PC-3 (cell line): ENCODE results near the gene HIGD2A. TPM values are rescaled to one million over a fixed set of nuclear protein-coding genes. Genes with fewer than 3 reads are reported as not detected.

Experiments
- ATAC-seq: fragments of 200-7000 bp; cut with Tn5 transposase; 2 replicates; pipeline ENCODE4 v1.9.1; 2020; ENCODE audit warnings: mild to moderate bottlenecking, moderate library complexity
- BruUV-seq: library from RNA; stranded (reverse); fragments of 400-500 nt; replicated peaks from 2 replicates; lab custom pipeline; 2021; lab: Mats Ljungman, UMichigan
- CTCF ChIA-PET: fragments of 300-600 bp; sonication (Branson Sonifier 250); formaldehyde crosslinking; loops from one replicate; lab custom pipeline; 2022; ENCODE audit warnings: antibody characterized with exemption; lab: Charles Lee
- POLR2A ChIA-PET: fragments of 300-600 bp; sonication (Branson Sonifier 250); formaldehyde crosslinking; loops from one replicate; lab custom pipeline; 2022; ENCODE audit warnings: antibody characterized with exemption; ENCODE audit not compliant: unreplicated experiment; lab: Charles Lee
- DNase-seq: peaks from one replicate; pipeline ENCODE4 v3.0.0-alpha.2; 2015
- H2AFZ ChIP-seq: fragments of 300-600 bp; sonication (generic); 2 replicates; pipeline ENCODE4 v1.6.0; 2016; ENCODE audit warnings: antibody characterized with exemption, low read length
- H3F3A ChIP-seq: fragments of 300-600 bp; sonication (generic); one replicate; pipeline ENCODE4 v1.6.0; 2017; ENCODE audit warnings: antibody characterized with exemption, low read length, control low read depth, mild to moderate bottlenecking; ENCODE audit not compliant: unreplicated experiment
- H3K27ac ChIP-seq: fragments of 300-600 bp; sonication (generic); 2 replicates; pipeline ENCODE4 v1.5.1; 2016; ENCODE audit warnings: mild to moderate bottlenecking, low read length
- H3K27me3 ChIP-seq: fragments of 300-600 bp; sonication (generic); 2 replicates; pipeline ENCODE4 v1.6.1; 2016; ENCODE audit warnings: low read length, mixed read lengths
- H3K36me3 ChIP-seq: fragments of 300-600 bp; sonication (generic); 2 replicates; pipeline ENCODE4 v1.6.1; 2016; ENCODE audit warnings: low read depth, mixed run types, low read length, mixed read lengths
- H3K4me1 ChIP-seq: fragments of 300-600 bp; sonication (generic); 2 replicates; pipeline ENCODE4 v1.5.1; 2016; ENCODE audit warnings: low read length; ENCODE audit not compliant: insufficient read depth
- H3K4me2 ChIP-seq: fragments of 300-600 bp; sonication (generic); 2 replicates; pipeline ENCODE4 v1.6.0; 2016; ENCODE audit warnings: low read length
- H3K4me3 ChIP-seq: fragments of 300-600 bp; sonication (generic); 2 replicates; pipeline ENCODE4 v1.5.1; 2016; ENCODE audit warnings: mild to moderate bottlenecking, low read length, mixed read lengths
- H3K79me2 ChIP-seq: fragments of 300-600 bp; sonication (generic); 2 replicates; pipeline ENCODE4 v1.6.1; 2017; ENCODE audit warnings: low read length, mixed read lengths
- H3K9ac ChIP-seq: fragments of 300-600 bp; sonication (generic); 2 replicates; pipeline ENCODE4 v1.6.0; 2016; ENCODE audit warnings: mild to moderate bottlenecking, low read length
- H3K9me2 ChIP-seq: fragments of 300-600 bp; sonication (generic); replicated peaks from 2 replicates; pipeline ENCODE4 v1.6.1; 2016; ENCODE audit warnings: mixed run types, low read length, mixed read lengths
- H3K9me3 ChIP-seq: fragments of 300-600 bp; sonication (generic); 2 replicates; pipeline ENCODE4 v1.6.1; 2016; ENCODE audit warnings: low read length, mixed read lengths
- H4K20me1 ChIP-seq: fragments of 300-600 bp; sonication (generic); 2 replicates; pipeline ENCODE4 v1.6.1; 2016; ENCODE audit warnings: low read length, mixed read lengths
- CTCF ChIP-seq: fragments of 300-600 bp; sonication (generic); conservative IDR thresholded peaks from 2 replicates; pipeline ENCODE4 v1.5.1; 2017; ENCODE audit warnings: antibody characterized with exemption, low read depth, mild to moderate bottlenecking, low read length
- EZH2 ChIP-seq: fragments of 300-600 bp; sonication (generic); IDR thresholded peaks from one replicate; pipeline ENCODE4 v1.6.1; 2017; ENCODE audit warnings: antibody characterized with exemption, mild to moderate bottlenecking, low read length; ENCODE audit not compliant: unreplicated experiment
- EZH2phosphoT487 ChIP-seq: fragments of 300-600 bp; sonication (generic); IDR thresholded peaks from 2 replicates; pipeline ENCODE4 v1.6.1; 2018; ENCODE audit warnings: mild to moderate bottlenecking, antibody characterized with exemption, low read length, borderline replicate concordance
- intact Hi-C: fragments of 100-400 bp; cut with micrococcal nuclease; formaldehyde crosslinking; loops from 2 replicates; pipeline ENCODE4 v1.9.0; 2023
- total RNA-seq: library from RNA; depleted of rRNA; stranded (reverse); fragments of >200 nt; gene quantifications from 2 replicates; pipeline ENCODE4 v1.2.3, GENCODE V29; 2014

HIGD2A gene
- total RNA-seq, 1 experiment from 2014 or later, result 174 TPM

- Histone ChIP-seq H3K4me2 (no peak overlapping the region), H3F3A (no peaks in the 10 kb centered on the region), H3K27me3 (no peaks in the 10 kb centered on the region), H3K9me2 (no peaks in the 10 kb centered on the region), H3K4me1 (0 out of 2 replicates have a peak, but pooled peaks cover 5% of the 10 kb centered on the region), H4K20me1 (0 out of 2 replicates have a peak, but pooled peaks cover 4% of the 10 kb centered on the region), H3K27ac (no peak overlapping the region), H3K4me3 (no peak overlapping the region), H3K9ac (no peak overlapping the region), H3K36me3 (peaks cover 42% of the 10 kb centered on the region), H2AFZ (no peak overlapping the region), H3K79me2 (peaks cover 66% of the 10 kb centered on the region), H3K9me3 (no peaks in the 10 kb centered on the region)
- BruUV-seq, result no TSS peak
- DNase-seq (no peak), ATAC-seq (no peak)
- ChIA-PET POLR2A (no interaction called here), CTCF (no interaction called here)
- intact Hi-C loops, result no loop called here
- TF ChIP-seq CTCF (no peak), EZH2 (no peak), EZH2phosphoT487 (no peak)
These were observed 33.0 kb upstream of the HIGD2A start for GRCh38 chr5:176355400-176356178.

GRCh38 chr5:176356179-176356566 lies 32.4 kb upstream of the HIGD2A start:
- Histone ChIP-seq H3K9me2 (no peaks in the 10 kb centered on the region), H3K9ac (no peak overlapping the region), H3K36me3 (peaks cover 39% of the 10 kb centered on the region), H3K4me2 (no peak overlapping the region), H3K9me3 (no peaks in the 10 kb centered on the region), H3K4me3 (no peak overlapping the region), H3K79me2 (peaks cover 72% of the 10 kb centered on the region), H3K27me3 (no peaks in the 10 kb centered on the region), H4K20me1 (0 out of 2 replicates have a peak, but pooled peaks cover 4% of the 10 kb centered on the region), H3K27ac (no peak overlapping the region), H3K4me1 (0 out of 2 replicates have a peak, but pooled peaks cover 5% of the 10 kb centered on the region), H3F3A (no peaks in the 10 kb centered on the region), H2AFZ (no peak overlapping the region)
- TF ChIP-seq CTCF (no peak), EZH2 (no peak), EZH2phosphoT487 (no peak)
- intact Hi-C loops, result no loop called here
- POLR2A ChIA-PET, result interaction anchor here (0.7 kb wide), 1 partner anchor 176 kb away, joined by 3 read pairs; no protein-coding TSS in a partner anchor
- BruUV-seq, result no TSS peak
- CTCF ChIA-PET, result no interaction called here
- ATAC-seq (no peak), DNase-seq (no peak)

GRCh38 chr5:176359658-176360057 lies 28.9 kb upstream of the HIGD2A start:
- no peaks in the 10 kb centered on the region for H3K9me3 ChIP-seq

More at GRCh38 chr5:176359658-176360057, 28.9 kb upstream of the HIGD2A start:
- H4K20me1 ChIP-seq, result 0 out of 2 replicates have a peak, but pooled peaks cover 4% of the 10 kb centered on the region
- no peaks in the 10 kb centered on the region for H3K9me2 ChIP-seq
- POLR2A ChIA-PET, result no interaction called here
- intact Hi-C loops, result loop anchor here (2.0 kb wide), 1 partner anchor 55 kb away; no protein-coding TSS in a partner anchor
- BruUV-seq, result TSS peak; percentile 13
- H3K27ac ChIP-seq, result no peak overlapping the region
- ATAC-seq (no peak), DNase-seq (peak; percentile 15)
- H3K4me3 ChIP-seq, result peak overlapping the region; percentile 95; the same call in 1 of the 2 replicates
- no peaks in the 10 kb centered on the region for H3K27me3 ChIP-seq
- TF ChIP-seq EZH2phosphoT487 (no peak), CTCF (no peak), EZH2 (no peak)
- CTCF ChIA-PET, result no interaction called here
- H3K4me2 ChIP-seq, result peak overlapping the region; percentile 85
- H3K79me2 ChIP-seq, result peaks cover 60% of the 10 kb centered on the region
- H3K9ac ChIP-seq, result no peak overlapping the region
- peaks cover 11% of the 10 kb centered on the region; the same call in 1 of the 2 replicates for H3K4me1 ChIP-seq
- H3K36me3 ChIP-seq, result peaks cover 11% of the 10 kb centered on the region
- no peaks in the 10 kb centered on the region for H3F3A ChIP-seq
- no peak overlapping the region for H2AFZ ChIP-seq
